Stimulated activated CD4-positive, alpha-beta T cell treated with anti-CD3 and anti-CD28 coated beads, Interleukin-12 subunit alpha, Interleukin-12 subunit beta, amount 100 ng/mL, for 48 hours (primary cell): ENCODE measurements around the gene GRWD1.
A peak's percentile ranks its signal among the peaks of the same experiment; 100 is the strongest.

Experiments used
- DNase-seq, 3 donors: peaks; one replicate each; pipeline ENCODE4 v3.0.0-alpha.2; 2020; ENCODE audit warnings: low read depth in 2 of 3, low spot score in 1 of 3

The GRWD1 gene

GRCh38 chr19:48496959-48497727, 51.4 kb downstream of the GRWD1 start:
- no peak for DNase-seq

- DNase-seq: no peak
Observed at GRCh38 chr19:48497728-48498594, 52.2 kb downstream of the GRWD1 start.

- no peak for DNase-seq
Observed at GRCh38 chr19:48498595-48499311, 53.0 kb downstream of the GRWD1 start.

GRCh38 chr19:48499316-48500090, 53.7 kb downstream of the GRWD1 start:
- DNase-seq: no peak

GRCh38 chr19:48500830-48501493, 55.2 kb downstream of the GRWD1 start:
- DNase-seq: no peak

- peak; percentile 54 to 70 (median 70) for DNase-seq
Observed at GRCh38 chr19:48501494-48502349, 55.9 kb downstream of the GRWD1 start.

GRCh38 chr19:48502350-48503018, 56.7 kb downstream of the GRWD1 start:
- no peak for DNase-seq

- DNase-seq: no peak
Observed at GRCh38 chr19:48506138-48506733, 60.5 kb downstream of the GRWD1 start.
